ENCODE data around the gene TRAF2. TPM values are rescaled to one million over a fixed set of nuclear protein-coding genes. Genes with fewer than 3 reads are reported as not detected.

The TRAF2 gene
- total RNA-seq, 1 donor from 2014 or later: 16.5 TPM

DNA sequence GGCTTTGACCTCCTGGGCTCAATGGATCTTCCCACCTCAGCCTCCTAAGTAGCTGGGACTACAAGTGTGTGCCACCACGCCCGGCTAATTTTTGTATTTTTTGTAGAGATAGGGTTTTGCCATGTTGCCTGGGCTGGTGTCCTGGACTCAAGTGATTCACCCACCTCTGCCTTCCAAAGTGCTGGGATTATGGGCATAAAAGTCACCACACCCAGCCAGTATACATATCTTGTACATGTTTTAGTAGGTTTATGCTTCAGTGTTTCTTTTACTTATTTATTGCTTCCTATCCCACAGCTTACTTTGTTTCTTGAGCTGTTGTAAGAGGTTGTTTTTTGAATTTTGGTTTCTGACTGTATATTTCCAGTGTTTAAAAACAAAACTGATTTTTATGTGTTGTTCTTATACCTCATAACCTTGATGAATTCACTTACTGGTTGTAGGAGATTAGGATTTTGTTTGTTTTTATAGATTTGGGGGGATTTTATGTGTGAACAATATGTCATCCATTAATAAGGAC, 45.4 kb downstream of the TRAF2 start:
- H3K4me3 ChIP-seq: no peak overlapping the region
- H3K27me3 ChIP-seq (ENCODE audit: low read depth): no peaks in the 10 kb centered on the region
- TF ChIP-seq, protein P1, sequence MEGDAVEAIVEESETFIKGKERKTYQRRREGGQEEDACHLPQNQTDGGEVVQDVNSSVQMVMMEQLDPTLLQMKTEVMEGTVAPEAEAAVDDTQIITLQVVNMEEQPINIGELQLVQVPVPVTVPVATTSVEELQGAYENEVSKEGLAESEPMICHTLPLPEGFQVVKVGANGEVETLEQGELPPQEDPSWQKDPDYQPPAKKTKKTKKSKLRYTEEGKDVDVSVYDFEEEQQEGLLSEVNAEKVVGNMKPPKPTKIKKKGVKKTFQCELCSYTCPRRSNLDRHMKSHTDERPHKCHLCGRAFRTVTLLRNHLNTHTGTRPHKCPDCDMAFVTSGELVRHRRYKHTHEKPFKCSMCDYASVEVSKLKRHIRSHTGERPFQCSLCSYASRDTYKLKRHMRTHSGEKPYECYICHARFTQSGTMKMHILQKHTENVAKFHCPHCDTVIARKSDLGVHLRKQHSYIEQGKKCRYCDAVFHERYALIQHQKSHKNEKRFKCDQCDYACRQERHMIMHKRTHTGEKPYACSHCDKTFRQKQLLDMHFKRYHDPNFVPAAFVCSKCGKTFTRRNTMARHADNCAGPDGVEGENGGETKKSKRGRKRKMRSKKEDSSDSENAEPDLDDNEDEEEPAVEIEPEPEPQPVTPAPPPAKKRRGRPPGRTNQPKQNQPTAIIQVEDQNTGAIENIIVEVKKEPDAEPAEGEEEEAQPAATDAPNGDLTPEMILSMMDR (IDR thresholded peaks at IDR 0.05): no peak
- DNase-seq (no peak), ATAC-seq (no peak)
- intact Hi-C loops (cut with DNase I): no loop called here
- no peaks in the 10 kb centered on the region for H3K4me1 ChIP-seq
- H3K9me3 ChIP-seq: no peaks in the 10 kb centered on the region
- H3K36me3 ChIP-seq: peaks cover 6% of the 10 kb centered on the region
- H3K27ac ChIP-seq: no peak overlapping the region

DNA sequence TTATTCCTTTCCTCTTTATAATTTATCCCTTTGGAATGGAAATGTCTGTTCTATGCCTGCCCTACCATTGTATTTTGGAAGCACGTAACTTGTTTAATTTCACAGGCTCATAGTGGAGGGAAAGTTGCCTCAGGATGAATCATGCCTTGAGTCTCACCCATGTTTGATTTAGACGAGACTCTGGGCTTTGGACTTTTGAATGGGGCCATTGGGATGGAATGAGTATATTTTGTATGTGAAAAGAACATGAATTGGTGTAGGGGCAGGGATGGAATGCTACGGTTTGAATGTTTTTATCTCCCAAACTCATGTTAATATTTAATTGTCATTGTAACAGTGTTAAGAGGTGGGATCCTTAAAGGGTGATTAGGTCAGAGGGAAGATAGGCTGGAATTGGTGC, 48.0 kb downstream of the TRAF2 start:
- no peaks in the 10 kb centered on the region for H3K4me1 ChIP-seq
- intact Hi-C loops (cut with DNase I): no loop called here
- DNase-seq (no peak), ATAC-seq (no peak)
- TF ChIP-seq, protein P1 (IDR thresholded peaks at IDR 0.05): no peak
- H3K27me3 ChIP-seq (ENCODE audit: low read depth): no peaks in the 10 kb centered on the region
- no peak overlapping the region for H3K27ac ChIP-seq
- no peaks in the 10 kb centered on the region for H3K9me3 ChIP-seq
- no peak overlapping the region for H3K4me3 ChIP-seq
- no peaks in the 10 kb centered on the region for H3K36me3 ChIP-seq

DNA sequence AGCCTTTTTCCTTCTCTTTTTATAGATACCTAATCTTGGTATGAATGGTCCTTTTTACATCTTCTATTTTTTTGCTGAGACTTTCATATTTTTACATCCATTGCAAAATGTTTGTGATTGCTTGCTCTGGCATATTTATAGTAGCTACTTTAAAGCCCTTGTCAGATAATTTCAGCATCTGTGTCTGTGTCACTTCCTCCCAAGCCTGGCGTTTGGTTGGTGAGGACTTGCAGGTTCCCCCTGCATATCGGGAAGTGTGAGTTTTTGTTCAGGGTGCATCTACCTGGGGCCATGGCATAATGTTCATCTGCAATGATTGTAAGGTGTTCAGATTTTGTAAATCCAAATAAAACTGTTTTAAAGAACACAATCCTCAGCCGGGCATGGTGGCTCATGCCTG, 49.3 kb downstream of the TRAF2 start:
- Histone ChIP-seq H3K36me3 (peaks cover 10% of the 10 kb centered on the region), H3K4me1 (no peaks in the 10 kb centered on the region), H3K27me3 (ENCODE audit: low read depth) (no peaks in the 10 kb centered on the region), H3K9me3 (no peaks in the 10 kb centered on the region), H3K27ac (no peak overlapping the region), H3K4me3 (no peak overlapping the region)
- DNase-seq (no peak), ATAC-seq (no peak)
- intact Hi-C loops (cut with DNase I): no loop called here
- TF ChIP-seq, protein P1 (IDR thresholded peaks at IDR 0.05): no peak

DNA sequence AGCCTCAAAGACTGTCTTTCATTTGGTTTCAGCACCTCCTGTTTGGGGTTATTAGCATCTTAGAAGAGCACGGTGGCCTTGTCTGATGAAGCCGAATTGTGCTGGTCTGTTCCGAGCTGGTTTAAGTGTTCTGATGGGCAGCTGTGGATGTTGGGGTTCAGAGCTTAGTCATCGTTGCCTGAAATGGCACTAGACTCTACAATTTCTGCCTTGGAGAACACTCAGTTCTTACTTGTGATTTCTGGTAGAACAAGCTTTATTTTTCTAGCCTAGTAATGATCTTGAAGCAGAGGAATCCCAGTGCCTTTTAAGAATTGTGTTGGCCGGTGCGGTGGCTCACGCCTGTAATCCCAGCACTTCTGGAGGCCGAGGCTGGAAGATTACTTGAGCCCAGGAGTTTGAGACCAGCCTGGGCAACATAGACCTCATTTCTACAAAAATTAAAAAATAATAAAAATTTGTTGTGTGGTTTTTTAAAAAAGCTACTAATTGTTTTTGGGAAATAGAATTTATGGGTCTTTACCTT, 50.4 kb downstream of the TRAF2 start:
- Histone ChIP-seq H3K4me1 (no peaks in the 10 kb centered on the region), H3K9me3 (no peaks in the 10 kb centered on the region), H3K4me3 (no peak overlapping the region), H3K36me3 (peaks cover 20% of the 10 kb centered on the region), H3K27ac (no peak overlapping the region), H3K27me3 (ENCODE audit: low read depth) (no peaks in the 10 kb centered on the region)
- intact Hi-C loops (cut with DNase I): no loop called here
- DNase-seq (no peak), ATAC-seq (no peak)
- TF ChIP-seq, protein P1 (IDR thresholded peaks at IDR 0.05): no peak

DNA sequence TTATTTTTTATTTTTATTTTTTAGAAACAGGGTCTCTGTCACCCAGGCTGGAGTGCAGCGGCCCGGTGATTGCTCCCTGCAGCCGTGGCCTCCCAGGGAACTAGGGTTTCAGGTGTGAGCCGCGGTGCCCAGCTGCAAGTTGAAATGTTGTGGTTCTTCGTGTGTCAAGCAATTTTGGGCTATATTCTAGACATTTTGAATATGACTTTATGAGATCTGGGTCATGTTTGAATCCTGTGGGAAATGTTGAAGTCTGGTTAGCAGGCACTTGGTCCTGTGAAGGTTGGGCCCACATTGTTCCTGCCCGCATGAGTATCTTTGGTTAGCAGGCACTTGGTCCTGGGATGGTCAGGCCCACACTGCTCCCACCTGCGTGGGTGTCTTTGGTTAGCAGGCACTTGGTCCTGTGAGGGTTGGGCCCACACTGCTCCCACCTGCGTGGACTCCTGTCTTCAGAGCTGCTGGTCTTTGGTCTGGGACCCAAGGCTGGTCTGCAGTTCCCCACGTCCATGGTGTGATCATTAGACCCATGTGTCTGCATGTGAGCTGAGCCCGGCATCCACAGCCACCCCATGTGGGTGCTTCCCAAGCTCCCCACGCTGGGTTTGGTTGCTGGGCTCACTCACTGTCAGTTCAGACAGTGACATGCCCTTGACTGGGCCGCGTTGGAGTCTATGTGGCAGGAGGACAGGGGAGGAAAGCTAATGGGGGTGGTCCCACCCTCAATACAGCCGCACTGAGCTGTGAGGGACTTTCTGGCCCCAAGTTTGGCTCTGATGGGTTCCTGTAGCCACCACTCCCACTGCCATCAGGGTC, 51.1 kb downstream of the TRAF2 start:
- DNase-seq: no peak
- Histone ChIP-seq H3K36me3 (peaks cover 27% of the 10 kb centered on the region), H3K27ac (no peak overlapping the region), H3K4me1 (no peaks in the 10 kb centered on the region), H3K4me3 (no peak overlapping the region), H3K9me3 (no peaks in the 10 kb centered on the region), H3K27me3 (ENCODE audit: low read depth) (no peaks in the 10 kb centered on the region)
- TF ChIP-seq, protein P1 (IDR thresholded peaks at IDR 0.05): no peak
- ATAC-seq: no peak
- intact Hi-C loops (cut with DNase I): no loop called here

Measured in lower lobe of right lung (tissue), 2 donors.